Inflammatory macrophage treated with lipopolysaccharide for 1 hour (primary cell): Measurements from ENCODE around the gene PDCD1.
"Not testable (repeated sequence)": the region's sequence is repeated elsewhere in the genome, so short reads cannot be mapped to it uniquely, and the experiment has no call there.

Experiments used
- DNase-seq, 2 donors: peaks; one replicate each; pipeline ENCODE4 v3.0.0-alpha.2; 2020 to 2022

PDCD1 gene

DNA sequence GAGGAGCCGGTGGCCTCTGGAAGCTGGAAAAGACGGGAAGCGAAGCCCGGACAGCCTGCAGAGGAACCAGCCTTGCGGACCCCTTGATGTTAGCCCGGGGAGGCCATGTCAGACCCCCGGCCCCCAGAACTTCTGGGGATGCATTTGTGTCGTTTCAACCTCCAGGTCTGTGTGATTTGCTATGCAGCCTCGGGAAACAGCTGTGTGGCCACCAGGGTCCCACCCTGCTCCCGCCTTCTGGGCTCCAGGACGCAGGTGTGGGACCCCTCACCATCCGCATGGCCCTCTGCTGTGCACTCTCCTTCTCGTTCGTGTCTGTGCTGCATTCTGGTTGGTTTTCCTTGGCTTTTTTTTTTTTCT is 36.5 kb downstream of the PDCD1 start:
- no peak for DNase-seq

DNA sequence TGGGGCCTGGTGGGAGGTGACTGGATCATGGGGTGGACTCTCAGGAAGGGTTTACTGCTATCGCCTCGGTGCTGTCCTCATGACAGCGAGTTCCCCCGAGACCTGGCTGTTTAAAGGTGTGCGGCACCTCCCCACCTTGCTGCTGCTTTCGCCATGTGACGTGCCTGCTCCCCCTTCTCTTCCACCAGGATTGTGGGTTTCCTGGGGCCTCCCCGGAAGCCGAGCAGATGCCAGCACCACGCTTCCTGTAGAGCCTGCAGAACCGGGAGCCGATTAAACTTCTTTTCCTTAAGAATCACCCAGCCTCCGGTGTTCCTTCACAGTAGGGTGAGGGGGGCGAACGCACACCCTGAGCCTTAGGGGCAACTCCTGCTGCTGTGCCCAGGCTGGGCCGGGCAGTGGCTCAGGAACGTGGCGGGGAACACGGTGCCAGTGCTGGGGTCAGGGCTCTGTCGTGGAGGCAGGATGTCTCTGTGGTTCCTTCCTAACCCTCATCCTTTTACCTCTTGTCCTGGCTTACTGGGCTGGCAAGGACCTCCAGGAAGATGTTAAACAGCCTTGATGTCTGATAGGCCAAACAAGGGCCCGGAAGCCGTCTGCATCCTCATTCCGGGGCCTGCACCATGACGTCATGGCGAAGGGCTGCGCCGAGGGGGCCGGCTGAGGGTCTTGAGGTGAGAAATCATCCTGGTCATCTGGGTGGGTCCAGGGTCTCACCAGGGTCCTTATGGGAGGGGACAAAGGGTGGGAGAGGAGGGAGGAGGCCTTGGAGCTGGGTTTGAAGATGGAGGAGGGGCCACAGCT is 37.0 kb downstream of the PDCD1 start:
- no peak for DNase-seq

GRCh38 chr2:241820625-241821384 is 37.9 kb downstream of the PDCD1 start:
- no peak for DNase-seq

GRCh38 chr2:241819947-241820624 is 38.6 kb downstream of the PDCD1 start:
- DNase-seq: not testable (repeated sequence)

GRCh38 chr2:241818943-241819270 is 39.8 kb downstream of the PDCD1 start:
- DNase-seq: no peak

- no peak for DNase-seq
Measured at GRCh38 chr2:241818229-241818942, 40.3 kb downstream of the PDCD1 start.

- not testable (repeated sequence) for DNase-seq
Measured at GRCh38 chr2:241817821-241818215, 40.9 kb downstream of the PDCD1 start.

- DNase-seq: peak in 1 of 2 donors; percentile 12
Measured at GRCh38 chr2:241817126-241817820, 41.4 kb downstream of the PDCD1 start.

DNA sequence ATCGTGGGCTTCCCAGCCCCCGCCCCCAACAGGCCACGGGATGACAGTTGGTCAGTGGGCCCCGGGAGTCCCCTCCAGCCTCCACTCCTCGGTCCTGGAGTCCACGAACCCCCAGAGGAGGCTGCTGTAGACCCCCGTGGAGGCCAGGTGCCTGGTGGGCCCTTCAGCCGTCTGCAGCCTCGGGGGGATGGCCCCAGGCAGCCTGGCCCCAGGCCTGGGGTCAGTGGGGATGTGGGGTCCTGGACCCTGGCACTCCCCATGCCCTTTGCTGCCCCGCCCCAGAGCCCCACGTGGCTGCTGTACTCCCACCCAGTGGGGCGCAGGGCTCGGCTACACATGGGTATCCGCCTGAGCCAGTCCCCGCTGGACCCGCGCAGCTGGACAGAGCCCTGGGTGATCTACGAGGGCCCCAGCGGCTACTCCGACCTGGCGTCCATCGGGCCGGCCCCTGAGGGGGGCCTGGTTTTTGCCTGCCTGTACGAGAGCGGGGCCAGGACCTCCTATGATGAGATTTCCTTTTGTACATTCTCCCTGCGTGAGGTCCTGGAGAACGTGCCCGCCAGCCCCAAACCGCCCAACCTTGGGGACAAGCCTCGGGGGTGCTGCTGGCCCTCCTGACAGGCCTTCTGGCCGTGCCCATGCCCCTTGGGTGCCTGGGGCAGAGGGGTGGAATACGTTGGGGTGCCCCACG is 42.1 kb downstream of the PDCD1 start:
- DNase-seq: no peak

- DNase-seq: no peak
Measured at GRCh38 chr2:241815477-241816430, 42.9 kb downstream of the PDCD1 start.

DNA sequence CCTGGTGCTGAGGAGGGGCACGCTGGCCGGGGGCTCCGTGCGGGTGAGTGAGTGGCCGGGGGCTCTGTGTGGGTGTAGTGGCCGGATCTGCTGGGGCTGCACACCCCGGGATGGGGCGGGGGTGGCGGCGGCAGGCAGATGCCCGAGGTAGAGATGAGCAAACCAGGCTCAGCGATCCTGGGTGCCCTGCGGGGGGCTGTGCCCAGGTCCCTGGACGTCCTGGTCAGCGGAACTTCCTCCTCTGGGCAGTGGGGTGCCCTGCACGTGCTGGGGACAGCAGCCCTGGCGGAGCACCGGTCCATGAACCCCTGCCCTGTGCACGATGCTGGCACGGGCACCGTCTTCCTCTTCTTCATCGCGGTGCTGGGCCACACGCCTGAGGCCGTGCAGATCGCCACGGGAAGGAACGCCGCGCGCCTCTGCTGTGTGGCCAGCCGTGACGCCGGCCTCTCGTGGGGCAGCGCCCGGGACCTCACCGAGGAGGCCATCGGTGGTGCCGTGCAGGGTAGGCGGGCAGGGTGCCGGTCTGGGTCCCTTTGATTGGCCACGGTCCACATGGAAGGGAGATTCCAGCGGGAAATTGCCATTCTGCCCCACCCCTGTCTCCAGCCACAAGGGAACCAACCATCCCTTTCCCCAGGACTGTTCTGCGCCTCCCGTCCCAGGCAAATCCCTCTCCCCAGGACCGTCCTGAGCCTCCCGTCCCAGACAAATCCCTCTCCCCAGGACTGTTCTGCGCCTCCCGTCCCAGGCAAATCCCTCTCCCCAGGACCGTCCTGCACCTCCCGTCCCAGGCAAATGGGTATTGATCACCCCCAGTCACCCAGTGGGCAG is 43.8 kb downstream of the PDCD1 start:
- DNase-seq: no peak

DNA sequence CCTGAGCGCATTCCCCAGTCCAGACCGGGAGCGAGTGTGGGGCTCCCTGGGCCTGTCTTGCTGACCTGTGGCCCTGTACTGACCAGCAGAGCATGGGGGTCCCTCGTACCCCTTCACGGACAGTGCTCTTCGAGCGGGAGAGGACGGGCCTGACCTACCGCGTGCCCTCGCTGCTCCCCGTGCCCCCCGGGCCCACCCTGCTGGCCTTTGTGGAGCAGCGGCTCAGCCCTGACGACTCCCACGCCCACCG is 44.4 kb downstream of the PDCD1 start:
- DNase-seq: no peak

DNA sequence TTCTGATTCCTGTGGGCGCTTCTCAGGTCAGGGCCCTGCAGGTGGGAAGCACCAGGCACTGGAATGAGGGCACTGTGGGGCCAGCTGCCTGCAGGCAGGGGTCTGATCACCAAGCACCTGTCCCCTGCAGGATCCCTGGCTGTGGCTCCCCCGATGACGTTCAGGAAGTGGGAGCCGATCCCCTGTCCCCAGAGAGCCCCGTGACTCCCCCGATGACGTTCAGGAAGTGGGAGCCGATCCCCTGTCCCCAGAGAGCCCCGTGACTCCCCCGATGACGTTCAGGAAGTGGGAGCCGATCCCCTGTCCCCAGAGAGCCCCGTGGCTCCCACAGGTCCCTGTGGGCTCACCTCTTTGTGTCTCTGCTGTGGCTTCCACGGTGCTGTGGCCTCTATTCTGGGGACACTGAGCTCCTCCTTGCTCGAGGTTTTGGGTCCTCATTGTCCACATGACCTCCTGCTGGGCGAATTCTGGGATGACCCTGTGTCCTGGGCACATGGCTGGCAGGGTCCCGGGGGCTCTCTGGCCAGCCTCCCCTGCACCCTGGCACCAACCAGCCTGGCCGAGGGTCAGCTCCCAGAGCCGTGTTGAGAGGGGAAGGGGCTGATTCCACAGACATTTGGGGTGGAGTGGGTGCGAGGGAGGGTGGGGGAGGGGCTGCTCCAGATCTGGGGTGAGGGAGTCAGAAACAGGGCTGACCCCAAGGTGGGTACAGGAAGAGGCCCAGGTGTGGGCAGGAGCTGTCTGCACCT is 44.9 kb downstream of the PDCD1 start:
- peak; percentile 9 to 27 for DNase-seq

DNA sequence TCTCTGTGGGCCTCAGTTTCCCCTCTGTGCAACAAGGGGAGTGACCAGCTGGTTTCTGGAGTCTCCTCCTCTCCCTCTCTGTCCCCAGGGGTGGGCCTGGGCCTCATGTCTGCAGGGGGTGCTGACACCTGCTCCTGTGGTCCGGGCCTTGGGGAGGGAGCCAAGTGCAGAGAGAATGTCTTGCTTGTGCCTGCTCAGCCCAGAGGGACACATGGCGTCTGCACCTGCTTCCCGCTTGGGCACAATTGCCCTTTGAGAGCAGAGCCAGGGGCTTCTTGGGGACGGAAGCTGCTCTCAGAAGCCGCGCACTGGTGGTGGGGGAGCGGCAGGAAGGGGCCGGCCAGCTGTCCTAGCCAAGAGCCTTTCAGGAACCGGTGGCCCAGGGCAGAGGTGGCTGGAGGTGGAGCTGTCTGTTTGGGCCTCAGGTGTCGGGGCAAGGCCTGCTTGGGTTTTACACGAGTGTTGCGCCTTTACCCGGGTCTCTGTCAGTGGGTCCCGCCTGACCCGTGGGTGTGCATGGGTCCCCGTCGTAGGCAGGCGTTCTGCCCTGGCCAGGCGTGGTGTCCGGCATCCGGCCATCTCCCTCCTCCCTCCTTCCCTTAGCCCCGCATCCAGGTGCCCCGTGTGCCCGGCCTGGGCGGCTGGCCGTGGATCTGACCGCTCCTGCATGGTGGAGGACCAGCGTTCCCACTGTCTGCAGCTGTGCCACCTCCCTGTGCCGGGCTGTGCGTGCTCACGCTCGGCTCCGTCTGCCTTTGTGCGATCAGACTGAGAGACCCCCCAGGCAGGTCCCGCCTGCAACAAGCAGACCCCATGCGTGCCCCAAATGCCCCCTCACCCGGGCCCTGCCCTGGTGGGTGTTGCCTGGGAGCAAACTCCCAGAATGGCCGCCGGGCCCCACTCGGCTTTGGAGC is 45.7 kb downstream of the PDCD1 start:
- DNase-seq: no peak

DNA sequence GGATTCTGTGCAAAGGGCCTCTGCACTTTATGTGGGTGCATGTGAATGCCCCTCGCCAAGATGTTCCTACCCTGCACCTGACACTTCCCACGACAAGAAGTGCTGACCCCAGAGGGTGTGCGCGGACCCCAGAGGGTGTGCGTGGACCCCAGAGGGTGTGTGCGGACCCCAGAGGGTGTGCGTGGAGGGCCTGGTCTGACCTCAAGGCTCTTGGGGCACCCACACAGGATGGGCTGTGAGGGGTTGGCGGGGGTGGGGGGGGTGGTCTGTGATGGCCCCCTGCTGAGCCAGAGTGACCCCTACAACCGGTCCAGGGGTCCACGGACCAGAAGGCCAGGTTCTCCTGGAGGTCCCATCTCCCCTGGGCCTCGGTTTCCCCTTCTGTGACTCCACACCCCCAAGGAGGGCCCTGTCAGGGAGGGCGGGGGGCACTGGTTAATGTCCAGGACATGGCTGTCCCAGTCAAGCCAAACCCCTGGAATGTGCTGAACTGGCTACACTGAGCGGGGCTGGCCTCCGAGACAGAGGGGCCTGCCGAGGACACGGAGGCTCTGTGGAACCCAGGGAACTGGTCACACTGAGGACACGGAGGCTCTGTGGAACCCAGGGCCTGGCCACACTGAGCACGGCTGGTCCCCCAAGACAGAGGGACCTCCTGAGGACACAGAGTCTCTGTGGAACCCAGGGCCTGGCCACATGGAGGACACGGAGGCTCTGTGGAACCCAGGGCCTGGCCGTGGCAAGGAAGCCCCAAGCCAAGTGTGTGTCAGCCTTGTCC is 46.6 kb downstream of the PDCD1 start:
- DNase-seq: no peak

- no peak for DNase-seq
Measured at GRCh38 chr2:241811201-241811951, 47.3 kb downstream of the PDCD1 start.
